WI38 (cell line): Measurements from ENCODE around the gene IL9R.

Experiments used
- H3K4me3 ChIP-seq: 2 replicates; pipeline ENCODE4 v1.5.1; 2011; ENCODE audit warnings: low read depth, mild to moderate bottlenecking, control low read depth, low read length
- TF ChIP-seq, protein P1 (sequence below): IDR thresholded peaks from 2 replicates; pipeline ENCODE4 v1.5.1; 2012; ENCODE audit warnings: low read depth, mild to moderate bottlenecking, control low read depth, low read length

Gene IL9R, protein sequence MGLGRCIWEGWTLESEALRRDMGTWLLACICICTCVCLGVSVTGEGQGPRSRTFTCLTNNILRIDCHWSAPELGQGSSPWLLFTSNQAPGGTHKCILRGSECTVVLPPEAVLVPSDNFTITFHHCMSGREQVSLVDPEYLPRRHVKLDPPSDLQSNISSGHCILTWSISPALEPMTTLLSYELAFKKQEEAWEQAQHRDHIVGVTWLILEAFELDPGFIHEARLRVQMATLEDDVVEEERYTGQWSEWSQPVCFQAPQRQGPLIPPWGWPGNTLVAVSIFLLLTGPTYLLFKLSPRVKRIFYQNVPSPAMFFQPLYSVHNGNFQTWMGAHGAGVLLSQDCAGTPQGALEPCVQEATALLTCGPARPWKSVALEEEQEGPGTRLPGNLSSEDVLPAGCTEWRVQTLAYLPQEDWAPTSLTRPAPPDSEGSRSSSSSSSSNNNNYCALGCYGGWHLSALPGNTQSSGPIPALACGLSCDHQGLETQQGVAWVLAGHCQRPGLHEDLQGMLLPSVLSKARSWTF

GRCh38 chrX:155997436-155997835, at the start of gene IL9R:
Gene IL9R (plus strand): TSS chrX:155997696. CDS start chrX:155997760, 64 bp downstream.
- no peak within 1 kb of the TSS for H3K4me3 ChIP-seq
- TF ChIP-seq, protein P1, sequence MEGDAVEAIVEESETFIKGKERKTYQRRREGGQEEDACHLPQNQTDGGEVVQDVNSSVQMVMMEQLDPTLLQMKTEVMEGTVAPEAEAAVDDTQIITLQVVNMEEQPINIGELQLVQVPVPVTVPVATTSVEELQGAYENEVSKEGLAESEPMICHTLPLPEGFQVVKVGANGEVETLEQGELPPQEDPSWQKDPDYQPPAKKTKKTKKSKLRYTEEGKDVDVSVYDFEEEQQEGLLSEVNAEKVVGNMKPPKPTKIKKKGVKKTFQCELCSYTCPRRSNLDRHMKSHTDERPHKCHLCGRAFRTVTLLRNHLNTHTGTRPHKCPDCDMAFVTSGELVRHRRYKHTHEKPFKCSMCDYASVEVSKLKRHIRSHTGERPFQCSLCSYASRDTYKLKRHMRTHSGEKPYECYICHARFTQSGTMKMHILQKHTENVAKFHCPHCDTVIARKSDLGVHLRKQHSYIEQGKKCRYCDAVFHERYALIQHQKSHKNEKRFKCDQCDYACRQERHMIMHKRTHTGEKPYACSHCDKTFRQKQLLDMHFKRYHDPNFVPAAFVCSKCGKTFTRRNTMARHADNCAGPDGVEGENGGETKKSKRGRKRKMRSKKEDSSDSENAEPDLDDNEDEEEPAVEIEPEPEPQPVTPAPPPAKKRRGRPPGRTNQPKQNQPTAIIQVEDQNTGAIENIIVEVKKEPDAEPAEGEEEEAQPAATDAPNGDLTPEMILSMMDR: no peak

DNA sequence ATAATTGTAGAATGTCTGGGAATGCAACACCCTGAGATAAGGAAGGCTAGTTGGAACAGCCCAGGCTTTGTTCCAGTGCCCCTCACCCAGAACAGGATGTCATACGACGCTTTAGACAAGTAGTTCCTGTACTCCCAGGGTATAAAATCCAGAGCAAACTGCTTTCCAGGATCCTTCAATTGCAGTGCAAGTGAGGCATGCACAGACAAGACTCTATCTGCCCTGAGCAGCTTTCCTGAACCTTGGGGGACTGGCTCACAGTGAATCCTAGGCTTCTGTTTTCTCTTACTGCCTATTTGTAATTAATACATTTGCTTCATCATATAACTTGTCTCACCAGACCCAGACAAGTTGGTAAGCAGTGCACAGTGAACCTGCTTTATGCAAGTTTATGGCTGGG, 48.4 kb upstream of the IL9R start:
- TF ChIP-seq, protein P1: no peak
- H3K4me3 ChIP-seq: no peak overlapping the region

DNA sequence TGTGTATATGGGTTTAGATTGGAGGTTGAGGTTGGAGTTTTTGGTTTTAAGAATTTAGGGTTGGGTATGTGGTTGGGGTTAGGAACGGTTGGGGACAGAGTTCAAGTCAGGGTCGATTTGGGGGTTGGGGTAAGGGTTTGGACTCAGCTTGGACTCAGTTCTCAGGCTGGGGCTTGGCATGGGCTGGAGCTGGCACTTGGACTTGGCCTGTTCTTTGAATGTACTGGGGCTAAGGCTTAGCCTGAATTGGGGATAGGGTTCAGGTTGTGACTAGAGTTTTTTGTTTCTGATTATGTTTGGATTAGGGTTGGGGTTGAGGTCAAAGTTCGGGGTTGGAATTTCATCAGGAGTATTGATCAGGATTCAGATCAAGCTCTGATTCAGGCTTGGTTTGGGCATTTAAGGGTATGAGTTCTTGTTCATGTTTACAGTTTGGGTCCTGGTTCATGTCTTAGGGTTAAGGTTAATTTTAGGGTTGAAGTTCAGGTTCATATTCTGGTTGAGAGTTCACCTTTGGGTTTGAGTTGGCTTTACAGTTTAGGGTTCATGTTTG, 46.2 kb upstream of the IL9R start:
- H3K4me3 ChIP-seq: no peak overlapping the region
- TF ChIP-seq, protein P1: no peak

DNA sequence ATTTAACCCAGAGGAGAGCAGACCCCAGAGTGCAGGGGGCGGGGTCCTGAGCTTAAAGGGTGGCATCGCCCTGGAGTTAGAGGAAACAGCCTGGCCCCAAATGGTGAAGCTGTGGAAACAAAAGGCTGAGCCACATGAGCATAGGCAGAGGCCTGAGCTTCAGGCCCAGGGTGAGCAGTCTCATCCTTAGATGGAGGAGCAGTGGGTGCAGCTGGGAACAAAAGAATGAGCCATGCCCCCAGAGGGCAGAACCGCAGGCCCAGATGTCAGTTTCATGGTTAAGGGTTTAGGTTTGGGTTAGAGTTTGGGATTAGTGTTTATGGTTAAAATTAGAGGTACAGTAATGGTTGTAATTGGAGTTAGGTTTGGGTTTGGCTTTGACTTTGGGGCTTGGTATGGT, 44.4 kb upstream of the IL9R start:
- H3K4me3 ChIP-seq: no peak overlapping the region
- TF ChIP-seq, protein P1: no peak

DNA sequence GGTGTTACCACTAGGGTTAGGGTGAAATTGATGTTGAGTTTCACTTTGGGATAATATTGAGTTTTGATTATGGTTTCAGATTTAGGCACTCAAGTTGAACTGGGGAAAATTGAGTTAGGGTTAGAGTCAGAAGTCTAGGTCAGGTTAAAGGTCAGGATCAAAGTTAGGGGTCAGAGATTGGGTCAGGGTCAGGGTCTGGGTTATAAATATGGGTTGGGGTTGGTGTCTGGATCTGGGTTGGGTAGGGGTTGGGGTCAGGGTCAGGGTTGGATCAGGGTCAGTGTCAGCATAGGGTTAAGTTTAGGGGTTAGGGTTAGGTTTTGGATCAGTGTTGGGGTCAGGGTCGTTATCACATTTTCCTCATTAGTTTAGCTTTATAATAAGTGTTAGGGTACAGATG, 42.7 kb upstream of the IL9R start:
- H3K4me3 ChIP-seq: no peak overlapping the region
- TF ChIP-seq, protein P1: no peak

GRCh38 chrX:155956099-155956498, 41.4 kb upstream of the IL9R start:
- H3K4me3 ChIP-seq: no peak overlapping the region
- TF ChIP-seq, protein P1: no peak

DNA sequence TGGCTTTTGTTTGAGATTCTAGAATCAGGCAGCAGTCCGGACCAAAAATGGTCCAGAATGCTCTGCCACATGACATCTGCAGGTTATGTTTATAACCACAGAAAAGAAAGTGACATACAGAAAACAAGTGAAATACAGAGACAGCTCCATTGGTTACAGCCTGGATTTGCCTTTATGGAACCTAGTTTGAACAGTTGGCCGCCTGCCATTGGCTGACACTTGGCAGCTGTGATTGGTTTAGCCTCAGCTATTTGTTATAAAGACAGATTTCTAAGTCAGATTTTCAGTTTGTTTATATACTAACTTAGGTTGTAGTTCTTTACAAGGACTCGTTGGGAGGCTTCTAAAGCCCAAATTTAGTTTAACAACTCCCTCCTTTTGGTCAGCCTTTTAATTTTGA, 40.8 kb upstream of the IL9R start:
- no peak overlapping the region for H3K4me3 ChIP-seq
- TF ChIP-seq, protein P1: no peak
